ENCODE measurements around the gene ATP6V1G3. TPM values are rescaled to one million over a fixed set of nuclear protein-coding genes. Genes with fewer than 3 reads are reported as not detected.

The ATP6V1G3 gene
- total and polyA plus RNA-seq, 2 donors (not counting 1 experiment from before 2014, with no cell fraction given): not detected

- Histone ChIP-seq H4K20me1 (ENCODE audit: control insufficient read depth, extremely low read depth, insufficient read depth, low read length) (no peaks in the 10 kb centered on the region), H3K9me3 (ENCODE audit: control insufficient read depth, insufficient read depth, low read depth, low read length) (no peaks in the 10 kb centered on the region), H3K9ac (ENCODE audit: insufficient read depth, low read length) (no peak overlapping the region), H3K79me2 (ENCODE audit: control insufficient read depth, insufficient read depth, low read length) (no peaks in the 10 kb centered on the region), H3K36me3 (ENCODE audit: control insufficient read depth, insufficient read depth, low read length) (no peaks in the 10 kb centered on the region), H2AFZ (ENCODE audit: low read length) (no peak overlapping the region), H3K4me3 (replicated peaks in 1 of 4; ENCODE audit: control extremely low read depth in 1 of 4, insufficient read depth in 1 of 4, low read depth in 3 of 4, low read length in 4 of 4) (no peak overlapping the region), H3K27me3 (ENCODE audit: control insufficient read depth, insufficient read depth, low read length) (no peaks in the 10 kb centered on the region), H3K27ac (ENCODE audit: insufficient read depth, low read length) (no peak overlapping the region), H3K4me1 (ENCODE audit: control insufficient read depth, extremely low read depth, insufficient read depth, low read length) (no peaks in the 10 kb centered on the region), H3K4me2 (ENCODE audit: extremely low read depth, insufficient read depth, low read length) (no peak overlapping the region)
- peak; percentile 83 to 97 for DNase-seq (ENCODE audit: low read depth in 2 of 2)
- TF ChIP-seq EZH2 (IDR thresholded peaks at IDR 0.05; ENCODE audit: low read length, missing control alignments): no peak
- TF ChIP-seq, protein P1, sequence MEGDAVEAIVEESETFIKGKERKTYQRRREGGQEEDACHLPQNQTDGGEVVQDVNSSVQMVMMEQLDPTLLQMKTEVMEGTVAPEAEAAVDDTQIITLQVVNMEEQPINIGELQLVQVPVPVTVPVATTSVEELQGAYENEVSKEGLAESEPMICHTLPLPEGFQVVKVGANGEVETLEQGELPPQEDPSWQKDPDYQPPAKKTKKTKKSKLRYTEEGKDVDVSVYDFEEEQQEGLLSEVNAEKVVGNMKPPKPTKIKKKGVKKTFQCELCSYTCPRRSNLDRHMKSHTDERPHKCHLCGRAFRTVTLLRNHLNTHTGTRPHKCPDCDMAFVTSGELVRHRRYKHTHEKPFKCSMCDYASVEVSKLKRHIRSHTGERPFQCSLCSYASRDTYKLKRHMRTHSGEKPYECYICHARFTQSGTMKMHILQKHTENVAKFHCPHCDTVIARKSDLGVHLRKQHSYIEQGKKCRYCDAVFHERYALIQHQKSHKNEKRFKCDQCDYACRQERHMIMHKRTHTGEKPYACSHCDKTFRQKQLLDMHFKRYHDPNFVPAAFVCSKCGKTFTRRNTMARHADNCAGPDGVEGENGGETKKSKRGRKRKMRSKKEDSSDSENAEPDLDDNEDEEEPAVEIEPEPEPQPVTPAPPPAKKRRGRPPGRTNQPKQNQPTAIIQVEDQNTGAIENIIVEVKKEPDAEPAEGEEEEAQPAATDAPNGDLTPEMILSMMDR (conservative IDR thresholded peaks at IDR 0.05 in 1 of 2, IDR thresholded peaks at IDR 0.05 in 1 of 2; ENCODE audit: low read depth in 1 of 2, low read length in 2 of 2): no peak
These were observed 37.0 kb upstream of the ATP6V1G3 start for GRCh38 chr1:198577444-198577843.

DNA sequence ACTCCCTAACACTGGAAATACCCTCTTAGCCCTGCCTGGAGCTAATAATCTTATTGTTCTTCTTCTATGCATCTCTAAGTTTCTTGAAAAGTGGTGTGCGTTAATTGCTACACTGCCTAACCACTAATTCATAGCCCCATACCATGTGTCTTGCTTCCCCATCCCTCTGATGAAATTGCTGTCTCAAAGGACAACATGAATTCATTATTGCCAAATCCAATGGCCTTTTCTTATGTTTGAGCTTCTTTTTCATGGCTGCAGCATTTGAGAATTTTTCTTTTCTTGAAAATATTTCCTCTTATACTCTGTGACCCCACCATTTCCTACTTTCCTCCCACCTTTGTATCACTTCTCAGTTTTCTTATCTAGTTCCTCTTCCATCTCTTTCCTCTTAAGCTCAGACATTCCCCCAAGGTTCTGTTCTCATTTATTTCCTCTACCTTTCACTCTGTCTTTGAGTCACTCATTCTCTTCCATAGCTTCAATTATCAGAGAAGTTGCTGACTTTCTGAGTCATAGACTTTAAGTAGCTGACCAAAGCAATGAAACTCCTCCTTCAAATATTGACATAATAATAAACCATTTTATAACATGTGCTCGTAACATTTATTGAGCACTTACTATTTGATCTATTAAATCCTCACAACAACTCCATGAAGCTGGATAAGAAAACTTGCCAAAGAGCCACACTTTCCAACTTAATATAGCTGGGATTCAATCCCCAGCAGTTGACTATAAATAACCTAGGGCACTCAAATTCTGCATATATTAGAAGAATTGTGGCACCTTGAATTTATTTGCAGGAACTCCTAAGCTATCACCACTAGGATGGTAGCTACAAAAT is 35.5 kb upstream of the ATP6V1G3 start:
- H3K79me2 ChIP-seq (ENCODE audit: control insufficient read depth, insufficient read depth, low read length): no peaks in the 10 kb centered on the region
- no peak overlapping the region for H2AFZ ChIP-seq (ENCODE audit: low read length)
- H3K27me3 ChIP-seq (ENCODE audit: control insufficient read depth, insufficient read depth, low read length): no peaks in the 10 kb centered on the region
- no peak for TF ChIP-seq EZH2 (IDR thresholded peaks at IDR 0.05; ENCODE audit: low read length, missing control alignments)
- TF ChIP-seq, protein P1 (conservative IDR thresholded peaks at IDR 0.05 in 1 of 2, IDR thresholded peaks at IDR 0.05 in 1 of 2; ENCODE audit: low read depth in 1 of 2, low read length in 2 of 2): no peak
- no peaks in the 10 kb centered on the region for H4K20me1 ChIP-seq (ENCODE audit: control insufficient read depth, extremely low read depth, insufficient read depth, low read length)
- H3K9ac ChIP-seq (ENCODE audit: insufficient read depth, low read length): no peak overlapping the region
- DNase-seq (ENCODE audit: low read depth in 2 of 2): peak in 1 of 2 donors; percentile 58
- no peaks in the 10 kb centered on the region for H3K9me3 ChIP-seq (ENCODE audit: control insufficient read depth, insufficient read depth, low read depth, low read length)
- H3K4me3 ChIP-seq (replicated peaks in 1 of 4; ENCODE audit: control extremely low read depth in 1 of 4, insufficient read depth in 1 of 4, low read depth in 3 of 4, low read length in 4 of 4): no peak overlapping the region
- no peak overlapping the region for H3K27ac ChIP-seq (ENCODE audit: insufficient read depth, low read length)
- H3K36me3 ChIP-seq (ENCODE audit: control insufficient read depth, insufficient read depth, low read length): no peaks in the 10 kb centered on the region
- no peaks in the 10 kb centered on the region for H3K4me1 ChIP-seq (ENCODE audit: control insufficient read depth, extremely low read depth, insufficient read depth, low read length)
- no peak overlapping the region for H3K4me2 ChIP-seq (ENCODE audit: extremely low read depth, insufficient read depth, low read length)

DNA sequence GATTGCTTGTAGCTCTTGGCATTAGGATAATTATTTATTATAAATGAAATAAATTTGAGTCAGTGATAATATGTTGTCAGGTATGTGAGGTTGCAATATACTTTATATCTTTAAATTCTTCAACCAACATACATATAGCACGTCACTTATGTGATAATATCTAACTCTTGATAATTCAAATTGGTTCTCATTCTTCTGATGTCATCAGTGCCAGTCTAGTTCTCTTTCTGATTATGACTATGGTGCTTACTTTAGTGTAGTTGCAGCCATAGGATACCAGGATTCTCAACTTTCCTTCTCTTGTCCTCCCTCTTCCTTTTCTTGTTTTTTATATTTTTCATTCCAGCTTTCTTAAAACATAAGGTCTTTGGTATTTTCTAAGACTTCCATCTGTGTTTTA is 34.8 kb upstream of the ATP6V1G3 start:
- Histone ChIP-seq H4K20me1 (ENCODE audit: control insufficient read depth, extremely low read depth, insufficient read depth, low read length) (no peaks in the 10 kb centered on the region), H3K4me1 (ENCODE audit: control insufficient read depth, extremely low read depth, insufficient read depth, low read length) (no peaks in the 10 kb centered on the region), H3K27ac (ENCODE audit: insufficient read depth, low read length) (no peak overlapping the region), H2AFZ (ENCODE audit: low read length) (no peak overlapping the region), H3K36me3 (ENCODE audit: control insufficient read depth, insufficient read depth, low read length) (no peaks in the 10 kb centered on the region), H3K9me3 (ENCODE audit: control insufficient read depth, insufficient read depth, low read depth, low read length) (no peaks in the 10 kb centered on the region), H3K4me3 (replicated peaks in 1 of 4; ENCODE audit: control extremely low read depth in 1 of 4, insufficient read depth in 1 of 4, low read depth in 3 of 4, low read length in 4 of 4) (no peak overlapping the region), H3K79me2 (ENCODE audit: control insufficient read depth, insufficient read depth, low read length) (no peaks in the 10 kb centered on the region), H3K27me3 (ENCODE audit: control insufficient read depth, insufficient read depth, low read length) (no peaks in the 10 kb centered on the region), H3K9ac (ENCODE audit: insufficient read depth, low read length) (no peak overlapping the region), H3K4me2 (ENCODE audit: extremely low read depth, insufficient read depth, low read length) (no peak overlapping the region)
- no peak for TF ChIP-seq EZH2 (IDR thresholded peaks at IDR 0.05; ENCODE audit: low read length, missing control alignments)
- TF ChIP-seq, protein P1 (conservative IDR thresholded peaks at IDR 0.05 in 1 of 2, IDR thresholded peaks at IDR 0.05 in 1 of 2; ENCODE audit: low read depth in 1 of 2, low read length in 2 of 2): no peak
- DNase-seq (ENCODE audit: low read depth in 2 of 2): no peak

All from fibroblast of lung (primary cell).